Central memory CD4-positive, alpha-beta T cell (primary cell): ENCODE data around the gene MORN1.

Experiments
- DNase-seq: peaks from one replicate; pipeline ENCODE4 v3.0.0; 2022

The MORN1 gene

GRCh38 chr1:2288816-2289536 lies 102.4 kb downstream of the MORN1 start:
- DNase-seq, result no peak

GRCh38 chr1:2288311-2288710 lies 103.0 kb downstream of the MORN1 start:
- DNase-seq, result peak; percentile 39

DNA sequence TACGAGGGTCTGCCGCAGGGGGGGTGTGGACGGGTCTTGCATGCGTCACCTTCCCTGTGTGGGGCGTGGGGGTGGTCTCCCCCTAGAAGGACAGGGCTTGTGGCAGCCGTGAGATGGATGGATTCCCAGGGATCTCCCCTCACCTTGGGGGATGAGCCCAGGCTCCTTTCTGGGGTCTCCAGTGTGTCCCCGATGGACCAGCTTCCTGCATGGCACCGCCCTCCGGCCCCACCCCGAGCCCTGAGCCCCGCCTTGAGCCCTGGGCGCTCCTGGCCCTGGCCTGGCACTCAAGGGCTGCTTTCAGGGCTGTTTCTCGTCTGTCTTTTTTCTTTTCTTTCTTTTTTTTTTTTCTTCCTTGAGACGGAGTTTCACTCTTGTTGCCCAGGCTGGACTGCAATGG lies 103.7 kb downstream of the MORN1 start:
- no peak for DNase-seq

- DNase-seq, result no peak
Measured at GRCh38 chr1:2286923-2287322, 104.4 kb downstream of the MORN1 start.

- no peak for DNase-seq
Measured at GRCh38 chr1:2284932-2285331, 106.4 kb downstream of the MORN1 start.

DNA sequence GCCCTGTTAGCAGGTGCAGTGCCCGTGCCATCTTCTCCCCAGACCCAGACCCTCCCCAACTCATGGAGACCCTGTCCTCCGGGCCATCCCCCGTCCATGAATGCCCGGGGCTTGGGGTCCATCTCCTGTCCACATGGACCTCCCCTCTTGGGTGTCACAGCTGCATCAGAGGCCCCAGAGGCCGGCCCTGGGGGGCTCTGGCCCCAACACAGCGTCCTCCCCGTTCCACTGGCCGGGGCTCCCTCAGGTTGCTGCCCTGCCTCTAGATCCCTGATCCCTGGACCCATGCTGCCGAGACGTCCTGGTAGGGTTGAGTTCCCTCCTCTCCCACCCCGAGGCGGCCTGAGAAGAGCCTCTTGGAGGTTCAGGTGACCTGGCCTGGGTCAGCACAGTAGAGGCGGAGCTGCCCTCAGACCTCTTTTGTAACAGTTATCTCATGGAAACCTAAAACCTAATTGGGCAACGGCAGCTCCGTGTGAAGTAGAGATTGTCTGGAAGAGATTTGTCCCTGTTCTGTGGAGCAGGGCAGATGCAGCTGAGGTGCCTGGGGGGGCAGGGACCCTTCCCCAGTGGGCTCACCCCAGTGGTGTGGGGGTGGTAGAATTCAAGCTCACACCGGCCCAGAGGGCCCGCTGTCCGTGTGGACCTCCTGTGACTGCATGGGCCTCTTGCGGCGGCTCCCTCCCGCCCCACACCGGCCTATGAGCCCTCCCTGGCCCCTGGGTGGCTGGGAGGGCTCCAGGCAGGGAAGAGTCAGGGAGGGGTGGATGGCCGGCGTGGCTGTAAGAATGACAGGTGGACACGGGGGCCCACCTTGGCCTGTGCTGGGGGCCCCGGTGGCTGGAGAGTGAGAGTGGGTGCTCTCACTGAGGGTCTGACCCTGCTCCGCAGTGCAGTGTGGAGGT lies 107.1 kb downstream of the MORN1 start:
- no peak for DNase-seq

DNA sequence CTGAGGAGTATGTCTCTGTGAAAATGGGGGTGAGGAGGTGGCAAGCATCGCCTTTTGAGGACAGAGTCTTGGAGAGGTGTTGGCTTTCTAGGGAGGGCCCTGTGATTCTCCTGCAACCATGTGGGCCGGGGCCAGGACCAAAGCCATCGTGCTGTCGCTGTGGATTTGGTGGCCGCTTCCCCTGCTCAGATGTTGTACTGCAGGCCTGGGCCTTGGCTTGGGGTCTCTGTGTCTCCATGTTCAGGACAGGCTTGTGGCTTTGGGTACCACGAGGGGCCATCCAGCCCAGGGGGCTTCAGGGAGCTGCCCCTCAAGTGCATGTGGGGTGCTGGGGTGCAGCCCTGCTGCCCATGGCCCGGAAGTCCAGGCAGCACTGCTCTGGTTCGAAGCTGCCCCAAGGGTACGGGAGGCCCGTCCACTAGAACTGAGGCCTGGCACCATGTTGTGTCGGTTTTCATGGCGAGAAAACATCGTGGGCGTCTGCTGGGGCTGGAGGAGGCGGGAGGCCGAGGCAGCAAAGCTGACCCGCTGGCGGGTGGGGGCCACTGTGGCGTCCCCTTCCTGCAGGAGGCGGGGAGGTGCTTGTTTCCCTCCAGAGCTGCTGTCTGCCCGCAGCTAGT lies 107.9 kb downstream of the MORN1 start:
- no peak for DNase-seq

DNA sequence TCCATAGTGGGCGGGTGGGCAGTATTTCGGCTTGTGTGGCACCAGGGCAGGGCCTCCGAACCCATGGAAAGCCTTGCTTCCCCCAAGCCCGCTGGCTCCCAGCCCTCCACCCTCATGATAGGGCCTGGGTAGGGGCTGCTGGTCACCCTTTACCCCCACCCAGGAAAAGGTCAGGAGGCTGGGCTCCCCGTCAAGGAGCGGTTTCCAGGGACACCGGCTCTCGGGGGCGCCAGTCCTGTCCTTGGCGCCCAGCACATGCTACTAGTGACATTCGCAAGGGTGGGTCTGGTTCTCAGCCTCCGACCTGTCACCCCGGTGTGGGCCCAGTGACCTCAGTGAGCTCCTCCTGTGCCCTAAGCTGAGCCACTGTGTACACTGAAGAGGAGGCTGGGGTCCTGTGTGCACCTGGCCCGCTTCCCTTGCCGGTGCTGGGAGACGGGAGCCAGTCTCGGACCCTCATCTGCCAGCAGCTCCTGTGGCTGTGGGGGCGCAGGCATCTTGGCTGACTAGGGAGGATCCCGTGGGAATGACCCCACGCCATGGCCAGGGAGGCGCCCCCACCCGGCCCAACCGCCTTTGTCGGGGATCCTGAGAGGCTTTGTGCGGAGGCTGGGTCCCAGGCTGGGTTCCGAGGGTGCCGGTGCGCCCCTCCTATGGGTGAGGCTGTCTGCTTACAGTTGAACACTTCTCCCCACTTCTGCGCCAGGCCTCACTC lies 108.6 kb downstream of the MORN1 start:
- DNase-seq, result no peak

DNA sequence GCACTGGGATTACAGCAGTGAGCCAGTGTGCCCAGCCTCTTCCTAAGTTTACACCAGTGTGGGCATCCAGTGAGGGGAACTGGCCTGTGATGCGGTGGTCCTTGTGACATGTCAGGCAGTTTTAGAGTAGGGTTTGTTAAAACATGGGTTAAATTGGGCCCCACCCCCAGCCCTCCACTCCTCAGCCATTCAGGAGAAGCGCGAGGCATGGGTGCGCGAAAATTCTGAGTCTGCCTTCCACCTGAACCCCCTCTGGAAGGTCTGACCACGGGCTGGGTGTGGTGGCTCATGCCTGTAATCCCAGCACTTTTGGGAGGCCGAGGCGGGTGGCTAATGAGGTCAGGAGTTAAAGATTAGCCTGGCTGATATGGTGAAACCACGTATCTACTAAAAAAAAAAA lies 111.5 kb downstream of the MORN1 start:
- no peak for DNase-seq

- DNase-seq, result no peak
Measured at GRCh38 chr1:2279210-2279639, 112.1 kb downstream of the MORN1 start.

GRCh38 chr1:2278591-2279209 lies 112.7 kb downstream of the MORN1 start:
- no peak for DNase-seq

DNA sequence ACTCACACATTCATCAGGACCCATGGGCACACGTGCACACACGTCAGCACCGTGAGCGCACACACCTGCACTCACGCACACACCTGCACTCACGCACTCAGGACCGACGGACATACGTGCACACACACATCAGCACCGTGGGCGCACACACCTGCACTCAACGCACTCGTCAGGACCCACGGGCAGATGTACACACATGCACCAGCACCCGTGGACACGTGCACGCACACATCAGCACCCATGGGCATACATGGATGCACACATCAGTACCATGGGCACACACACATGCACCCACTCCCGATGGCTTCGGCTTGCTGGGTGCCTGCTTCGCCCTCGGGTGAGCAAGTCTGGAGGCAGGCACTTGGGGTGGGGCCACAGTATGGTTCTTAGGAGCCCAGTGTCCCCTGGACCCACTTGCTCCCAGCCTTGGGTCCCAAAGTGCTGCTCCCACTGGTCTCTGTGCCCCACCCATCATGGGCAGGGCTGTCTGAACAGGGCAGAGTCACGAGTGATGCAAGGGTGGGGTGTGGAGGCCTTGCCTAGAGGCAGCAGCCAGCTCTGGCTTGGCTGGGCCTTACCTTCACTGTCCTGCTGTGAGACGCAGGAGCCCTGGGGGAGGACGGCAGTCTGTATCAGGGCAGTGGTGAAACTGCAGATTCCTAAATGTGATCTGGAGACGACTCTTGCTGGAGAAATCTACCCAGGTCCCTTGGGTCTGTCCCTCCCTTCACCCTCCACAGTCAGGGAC lies 113.4 kb downstream of the MORN1 start:
- DNase-seq, result no peak

- no peak for DNase-seq
Measured at GRCh38 chr1:2276803-2277580, 114.4 kb downstream of the MORN1 start.

DNA sequence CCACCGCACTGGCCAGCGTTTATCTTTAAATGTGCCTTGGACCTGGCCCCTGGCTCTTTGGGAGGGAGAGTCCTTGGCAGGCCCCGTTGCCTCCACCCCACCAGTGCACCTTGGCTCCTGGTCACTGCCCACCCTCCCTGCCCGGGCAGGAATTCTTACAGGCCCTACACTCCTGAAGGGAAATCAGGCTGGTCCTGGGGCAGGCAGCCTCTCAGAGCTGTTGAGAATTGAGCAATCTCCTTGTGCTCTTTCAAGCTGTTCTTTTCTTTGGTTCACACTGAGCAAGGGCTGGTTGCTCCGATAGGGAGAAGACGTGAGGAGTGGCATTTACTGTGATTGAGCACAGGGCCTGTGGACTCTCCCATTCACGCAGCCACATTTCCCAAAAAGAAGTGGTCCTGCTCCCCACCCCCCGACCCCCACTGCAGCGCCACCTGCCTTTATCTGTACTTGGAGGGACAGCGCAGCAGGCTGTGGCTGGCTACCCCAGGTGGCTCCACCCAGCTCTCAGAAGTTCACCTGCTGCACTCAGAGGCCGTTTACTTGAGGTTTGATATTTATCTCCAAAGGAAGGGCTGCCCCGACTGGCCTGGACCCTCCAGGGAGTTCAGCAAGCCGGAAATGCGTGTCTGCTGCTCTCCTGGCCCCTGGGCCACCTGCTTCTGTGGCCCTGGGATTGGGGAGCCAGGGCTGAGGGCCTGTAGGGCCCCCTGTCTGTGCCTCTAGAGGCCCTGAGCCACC lies 115.4 kb downstream of the MORN1 start:
- no peak for DNase-seq

- DNase-seq, result no peak
Measured at GRCh38 chr1:2274929-2275475, 116.4 kb downstream of the MORN1 start.

- no peak for DNase-seq
Measured at GRCh38 chr1:2274231-2274928, 117.0 kb downstream of the MORN1 start.

GRCh38 chr1:2273401-2274090 lies 117.8 kb downstream of the MORN1 start:
- DNase-seq, result no peak

DNA sequence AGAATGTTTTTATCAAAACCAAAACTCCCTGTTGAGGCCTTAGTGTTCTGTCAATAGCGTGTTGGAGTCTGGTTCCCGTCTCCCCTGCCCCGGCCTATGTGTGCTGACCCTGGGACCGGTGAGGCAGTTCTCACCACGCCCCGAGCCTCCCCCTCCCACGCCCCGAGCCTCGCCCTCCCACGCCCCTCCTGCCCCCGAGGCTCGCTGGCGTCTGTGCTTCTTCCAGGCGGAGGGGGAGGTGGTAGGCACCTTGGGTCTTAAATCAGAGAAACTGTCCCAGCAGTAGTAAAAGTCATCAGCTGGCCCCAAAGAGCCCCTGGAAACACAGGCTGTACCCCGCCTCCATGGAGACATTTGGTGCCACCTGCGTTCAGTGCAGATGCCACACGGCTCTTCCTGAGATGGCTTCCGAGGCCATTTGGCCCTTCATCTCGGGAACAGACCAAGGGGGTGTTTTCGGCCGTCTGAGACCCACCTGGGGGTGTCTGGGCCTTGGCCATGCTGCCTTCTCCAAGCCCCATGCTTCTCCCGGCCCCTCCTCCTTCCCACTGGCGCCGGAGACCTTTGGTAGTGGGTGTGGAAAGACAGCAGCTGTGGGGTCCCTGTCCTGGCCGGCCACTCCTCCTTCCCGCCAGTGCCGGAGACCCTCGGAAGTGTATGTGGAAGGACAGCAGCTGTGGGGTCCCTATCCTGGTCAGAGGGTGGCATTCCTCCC lies 118.5 kb downstream of the MORN1 start:
- DNase-seq, result no peak
